ENCODE data around the gene KCNIP1. TPM values are rescaled to one million over a fixed set of nuclear protein-coding genes. Genes with fewer than 3 reads are reported as not detected.

Gene KCNIP1
- total and polyA plus RNA-seq, 2 of the 13 experiments (the other 11 are each of a cell fraction or from before 2014, with no cell fraction given) = not detected

DNA sequence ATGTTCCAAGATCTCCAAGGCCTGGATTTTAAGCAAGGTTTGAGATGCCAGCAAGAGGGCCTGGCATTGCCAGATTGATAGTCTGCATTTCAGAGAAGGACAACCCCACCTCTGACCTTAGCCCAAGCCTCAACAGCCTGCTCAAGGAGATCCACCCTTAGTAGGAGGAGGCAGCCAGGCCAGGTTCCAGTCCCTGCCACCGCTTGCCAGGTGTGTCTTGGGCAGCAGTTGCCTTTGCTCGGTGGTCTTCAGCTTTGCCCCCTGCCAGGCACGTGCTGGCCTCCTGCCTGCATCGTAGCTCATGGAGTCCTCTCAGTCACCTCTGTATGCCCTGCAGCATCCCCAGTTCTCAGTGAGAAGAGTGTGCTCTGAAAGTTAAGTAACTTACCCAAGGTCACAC, 134.2 kb downstream of the KCNIP1 start:
- ATAC-seq (no peak), DNase-seq (ENCODE audit: low spot score) (no peak), FAIRE-seq (no peak)
- CTCF ChIA-PET (ENCODE audit: low intra/inter-chr PET ratio, low total read pairs) = interaction anchor here (2.0 kb wide), 1 partner anchor 153 kb away, joined by 10 read pairs; no protein-coding TSS in a partner anchor
- Histone ChIP-seq H3K4me1 (ENCODE audit: insufficient read depth, low read length) (peaks cover 11% of the 10 kb centered on the region; the same call in 1 of the 2 replicates), H3K9me3 (ENCODE audit: low read length) (no peaks in the 10 kb centered on the region), H3K4me2 (ENCODE audit: low read depth, low read length) (no peak overlapping the region), H3K9ac (ENCODE audit: insufficient read depth, low read depth, low read length) (no peak overlapping the region), H3K27ac (ENCODE audit: extremely low read length, insufficient read depth, low read length) (no peak overlapping the region), H3K36me3 (replicated peaks in 1 of 2; ENCODE audit: control insufficient read depth in 1 of 2, insufficient read depth in 2 of 2, low read length in 2 of 2) (no peaks in the 10 kb centered on the region), H4K20me1 (ENCODE audit: insufficient read depth, low read length) (no peaks in the 10 kb centered on the region), H3K79me2 (ENCODE audit: insufficient read depth, low read length) (no peaks in the 10 kb centered on the region), H3K27me3 (ENCODE audit: control insufficient read depth in 1 of 2, insufficient read depth in 2 of 2, low read length in 2 of 2) (peaks cover 2 to 20% of the 10 kb centered on the region in 2 experiments; a peak in 2 of 5 replicates), H3K4me3 (replicated peaks in 1 of 3; ENCODE audit: insufficient read depth in 1 of 3, low read depth in 2 of 3, low read length in 3 of 3) (no peak overlapping the region), H2AFZ (ENCODE audit: low read length) (no peak overlapping the region)
- no CpG with 5 or more reads among the region's 4 CpGs for WGBS (ENCODE audit: low lambda C conversion rate)
- intact Hi-C loops (cut with micrococcal nuclease; ENCODE audit: unreplicated experiment) (loop anchor here (1.0 to 10.0 kb wide), 2 partner anchors 107 to 153 kb away; no protein-coding TSS in a partner anchor), in situ Hi-C loops (cut with HindIII; ENCODE audit: extremely low pct_ligation_motif_present, low pct_unique_long_range_greater_than_20kb) (no loop called here)
- BruUV-seq (replicated peaks) = no TSS peak
- POLR2A ChIA-PET = no interaction called here
- TF ChIP-seq ZNF782 (CRISPR knock-in tag; IDR thresholded peaks at IDR 0.05; ENCODE audit: borderline replicate concordance) (no peak), TOPORS (CRISPR knock-in tag; IDR thresholded peaks at IDR 0.05) (no peak), ZNF30 (CRISPR knock-in tag; IDR thresholded peaks at IDR 0.05) (no peak), POLR2A (IDR thresholded peaks at IDR 0.05; ENCODE audit: insufficient read depth in 1 of 2, low read depth in 2 of 2, low read length in 2 of 2) (no peak), ZNF792 (CRISPR knock-in tag; IDR thresholded peaks at IDR 0.05) (no peak), HNRNPLL (IDR thresholded peaks at IDR 0.05; ENCODE audit: low read depth, low read length, poor library complexity, severe bottlenecking) (no peak), ZNF687 (CRISPR knock-in tag; IDR thresholded peaks at IDR 0.05) (no peak), BCL6 (CRISPR knock-in tag; IDR thresholded peaks at IDR 0.05) (no peak), ESRRA (CRISPR knock-in tag; IDR thresholded peaks at IDR 0.05; ENCODE audit: low read depth) (no peak), ZNF343 (CRISPR knock-in tag; IDR thresholded peaks at IDR 0.05) (no peak), PHF8 (CRISPR knock-in tag; IDR thresholded peaks at IDR 0.05) (no peak), PBX2 (CRISPR knock-in tag; IDR thresholded peaks at IDR 0.05) (no peak), SNRNP70 (IDR thresholded peaks at IDR 0.05; ENCODE audit: low read depth, low read length) (no peak)
- TF ChIP-seq, protein P1, sequence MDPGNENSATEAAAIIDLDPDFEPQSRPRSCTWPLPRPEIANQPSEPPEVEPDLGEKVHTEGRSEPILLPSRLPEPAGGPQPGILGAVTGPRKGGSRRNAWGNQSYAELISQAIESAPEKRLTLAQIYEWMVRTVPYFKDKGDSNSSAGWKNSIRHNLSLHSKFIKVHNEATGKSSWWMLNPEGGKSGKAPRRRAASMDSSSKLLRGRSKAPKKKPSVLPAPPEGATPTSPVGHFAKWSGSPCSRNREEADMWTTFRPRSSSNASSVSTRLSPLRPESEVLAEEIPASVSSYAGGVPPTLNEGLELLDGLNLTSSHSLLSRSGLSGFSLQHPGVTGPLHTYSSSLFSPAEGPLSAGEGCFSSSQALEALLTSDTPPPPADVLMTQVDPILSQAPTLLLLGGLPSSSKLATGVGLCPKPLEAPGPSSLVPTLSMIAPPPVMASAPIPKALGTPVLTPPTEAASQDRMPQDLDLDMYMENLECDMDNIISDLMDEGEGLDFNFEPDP (CRISPR knock-in tag; conservative IDR thresholded peaks at IDR 0.05) = no peak
- TF ChIP-seq, protein P2, sequence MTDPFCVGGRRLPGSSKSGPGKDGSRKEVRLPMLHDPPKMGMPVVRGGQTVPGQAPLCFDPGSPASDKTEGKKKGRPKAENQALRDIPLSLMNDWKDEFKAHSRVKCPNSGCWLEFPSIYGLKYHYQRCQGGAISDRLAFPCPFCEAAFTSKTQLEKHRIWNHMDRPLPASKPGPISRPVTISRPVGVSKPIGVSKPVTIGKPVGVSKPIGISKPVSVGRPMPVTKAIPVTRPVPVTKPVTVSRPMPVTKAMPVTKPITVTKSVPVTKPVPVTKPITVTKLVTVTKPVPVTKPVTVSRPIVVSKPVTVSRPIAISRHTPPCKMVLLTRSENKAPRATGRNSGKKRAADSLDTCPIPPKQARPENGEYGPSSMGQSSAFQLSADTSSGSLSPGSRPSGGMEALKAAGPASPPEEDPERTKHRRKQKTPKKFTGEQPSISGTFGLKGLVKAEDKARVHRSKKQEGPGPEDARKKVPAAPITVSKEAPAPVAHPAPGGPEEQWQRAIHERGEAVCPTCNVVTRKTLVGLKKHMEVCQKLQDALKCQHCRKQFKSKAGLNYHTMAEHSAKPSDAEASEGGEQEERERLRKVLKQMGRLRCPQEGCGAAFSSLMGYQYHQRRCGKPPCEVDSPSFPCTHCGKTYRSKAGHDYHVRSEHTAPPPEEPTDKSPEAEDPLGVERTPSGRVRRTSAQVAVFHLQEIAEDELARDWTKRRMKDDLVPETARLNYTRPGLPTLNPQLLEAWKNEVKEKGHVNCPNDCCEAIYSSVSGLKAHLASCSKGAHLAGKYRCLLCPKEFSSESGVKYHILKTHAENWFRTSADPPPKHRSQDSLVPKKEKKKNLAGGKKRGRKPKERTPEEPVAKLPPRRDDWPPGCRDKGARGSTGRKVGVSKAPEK (CRISPR knock-in tag; IDR thresholded peaks at IDR 0.05; ENCODE audit: borderline replicate concordance) = no peak

Data from HepG2 (cell line).